ENCODE measurements around the gene RNF31.
A peak's percentile ranks its signal among the peaks of the same experiment; 100 is the strongest.

- TF ChIP-seq POLR2A (IDR thresholded peaks at IDR 0.05): peak; percentile 74
- TF ChIP-seq, protein P1, sequence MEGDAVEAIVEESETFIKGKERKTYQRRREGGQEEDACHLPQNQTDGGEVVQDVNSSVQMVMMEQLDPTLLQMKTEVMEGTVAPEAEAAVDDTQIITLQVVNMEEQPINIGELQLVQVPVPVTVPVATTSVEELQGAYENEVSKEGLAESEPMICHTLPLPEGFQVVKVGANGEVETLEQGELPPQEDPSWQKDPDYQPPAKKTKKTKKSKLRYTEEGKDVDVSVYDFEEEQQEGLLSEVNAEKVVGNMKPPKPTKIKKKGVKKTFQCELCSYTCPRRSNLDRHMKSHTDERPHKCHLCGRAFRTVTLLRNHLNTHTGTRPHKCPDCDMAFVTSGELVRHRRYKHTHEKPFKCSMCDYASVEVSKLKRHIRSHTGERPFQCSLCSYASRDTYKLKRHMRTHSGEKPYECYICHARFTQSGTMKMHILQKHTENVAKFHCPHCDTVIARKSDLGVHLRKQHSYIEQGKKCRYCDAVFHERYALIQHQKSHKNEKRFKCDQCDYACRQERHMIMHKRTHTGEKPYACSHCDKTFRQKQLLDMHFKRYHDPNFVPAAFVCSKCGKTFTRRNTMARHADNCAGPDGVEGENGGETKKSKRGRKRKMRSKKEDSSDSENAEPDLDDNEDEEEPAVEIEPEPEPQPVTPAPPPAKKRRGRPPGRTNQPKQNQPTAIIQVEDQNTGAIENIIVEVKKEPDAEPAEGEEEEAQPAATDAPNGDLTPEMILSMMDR (IDR thresholded peaks at IDR 0.05): no peak
- peak; percentile 98 for TF ChIP-seq EP300 (IDR thresholded peaks at IDR 0.05)
Observed at GRCh38 chr14:24114532-24115421, 32.5 kb upstream of the RNF31 start, which contains the start of the genes DCAF11 and NRL.

Measured in ovary (tissue), 3 donors.